NCI-H446 treated with DMSO at 0.1 percent for 48 hours (cell line): ENCODE measurements around the gene INPP5D.

Source experiments
- DNase-seq: peaks from one replicate; lab custom pipeline; 2025; lab: John Stamatoyannopoulos, UW

The INPP5D gene

GRCh38 chr2:233209533-233210171 lies 149.5 kb downstream of the INPP5D start:
- DNase-seq: no peak

GRCh38 chr2:233210281-233210680 lies 150.1 kb downstream of the INPP5D start:
- no peak for DNase-seq

DNA sequence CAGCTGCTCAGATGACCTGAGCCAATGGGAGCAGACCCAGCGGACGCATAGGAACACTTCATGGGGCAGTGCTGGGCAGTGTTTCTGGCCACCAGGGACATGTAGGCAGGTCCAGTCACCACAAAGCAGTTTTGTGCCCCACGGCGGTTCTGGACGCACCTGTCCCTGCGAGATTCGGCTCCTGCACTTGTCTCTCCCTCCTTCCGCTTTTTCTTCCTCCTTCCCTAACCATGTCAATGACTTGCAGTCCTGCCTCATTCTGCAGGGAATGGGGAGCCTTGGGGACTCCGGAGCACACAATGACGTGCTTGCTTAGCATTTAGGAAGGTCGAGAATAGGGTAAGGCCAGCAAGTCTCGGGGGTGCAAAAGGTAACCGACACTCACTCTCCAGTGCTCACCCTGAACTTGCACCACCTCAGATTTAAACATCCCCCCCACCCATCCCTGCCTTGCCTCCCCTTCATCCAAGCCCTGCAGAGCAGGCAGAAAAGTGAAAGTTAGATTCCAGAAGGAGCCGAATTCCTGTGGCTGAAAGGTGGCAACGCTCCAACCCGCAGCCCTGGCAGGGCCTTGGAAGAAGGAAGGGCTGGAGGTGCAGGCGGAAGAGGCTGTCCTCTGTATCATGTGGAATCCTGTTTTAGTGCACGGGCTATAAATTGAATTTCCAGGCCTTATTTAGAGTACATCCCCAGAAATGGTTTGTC lies 150.9 kb downstream of the INPP5D start:
- no peak for DNase-seq

- no peak for DNase-seq
These were observed 151.4 kb downstream of the INPP5D start for GRCh38 chr2:233211548-233211895.

- DNase-seq: no peak
These were observed 152.9 kb downstream of the INPP5D start for GRCh38 chr2:233213011-233213410.

DNA sequence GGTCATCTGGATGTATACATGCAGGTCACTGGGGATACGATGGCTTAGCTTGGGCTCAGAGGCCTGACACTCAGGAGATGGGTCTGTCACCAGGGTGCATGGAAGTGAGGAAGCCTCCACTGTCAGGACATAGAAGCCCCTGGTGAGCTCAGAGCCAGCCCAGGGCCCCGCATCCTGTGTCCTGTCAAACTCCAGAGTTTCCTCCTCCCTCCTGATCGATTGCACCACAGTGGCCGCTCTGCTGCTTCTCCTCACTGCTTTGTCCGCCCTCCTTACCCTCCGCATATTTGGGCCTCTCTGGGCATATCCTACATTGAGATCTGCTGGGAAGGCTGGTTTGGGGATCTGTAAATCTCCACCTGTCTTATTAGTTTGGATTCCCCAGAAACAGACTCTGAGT lies 153.8 kb downstream of the INPP5D start:
- DNase-seq: no peak

GRCh38 chr2:233217892-233218377 lies 157.8 kb downstream of the INPP5D start:
- no peak for DNase-seq

- DNase-seq: no peak
These were observed 158.7 kb downstream of the INPP5D start for GRCh38 chr2:233218836-233219235.

- DNase-seq: no peak
These were observed 159.7 kb downstream of the INPP5D start for GRCh38 chr2:233219848-233220247.

DNA sequence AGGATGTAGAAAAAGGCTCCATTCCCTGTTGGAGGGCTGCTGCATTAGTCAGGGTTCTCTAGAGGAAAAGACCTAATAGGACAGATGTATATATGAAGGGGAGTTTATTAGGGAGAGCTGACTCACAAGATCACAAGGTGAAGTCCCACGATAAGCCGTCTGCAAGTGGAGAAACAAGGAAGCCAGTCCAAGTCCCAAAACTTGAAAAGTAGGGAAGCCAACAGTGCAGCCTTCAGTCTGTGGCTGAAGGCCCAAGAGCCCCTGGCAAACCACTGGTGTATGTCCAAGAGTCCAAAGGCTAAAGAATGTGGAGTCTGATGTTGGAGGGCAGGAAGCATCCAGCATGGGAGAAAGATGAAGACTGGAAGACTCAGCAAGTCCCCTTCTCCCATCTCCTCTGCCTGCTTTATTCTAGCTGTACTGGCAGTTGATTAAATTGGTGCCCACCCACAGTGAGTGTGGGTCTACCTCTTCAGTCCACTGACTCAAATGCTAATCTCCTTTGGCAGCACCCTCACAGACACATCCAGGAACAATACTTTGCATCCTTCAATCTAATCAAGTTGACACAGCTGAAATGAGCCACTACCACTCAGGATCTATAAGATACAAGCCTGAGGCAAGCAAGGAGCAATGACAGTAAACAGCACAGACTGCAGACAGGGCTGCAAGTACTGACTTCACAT lies 161.4 kb downstream of the INPP5D start:
- DNase-seq: no peak

DNA sequence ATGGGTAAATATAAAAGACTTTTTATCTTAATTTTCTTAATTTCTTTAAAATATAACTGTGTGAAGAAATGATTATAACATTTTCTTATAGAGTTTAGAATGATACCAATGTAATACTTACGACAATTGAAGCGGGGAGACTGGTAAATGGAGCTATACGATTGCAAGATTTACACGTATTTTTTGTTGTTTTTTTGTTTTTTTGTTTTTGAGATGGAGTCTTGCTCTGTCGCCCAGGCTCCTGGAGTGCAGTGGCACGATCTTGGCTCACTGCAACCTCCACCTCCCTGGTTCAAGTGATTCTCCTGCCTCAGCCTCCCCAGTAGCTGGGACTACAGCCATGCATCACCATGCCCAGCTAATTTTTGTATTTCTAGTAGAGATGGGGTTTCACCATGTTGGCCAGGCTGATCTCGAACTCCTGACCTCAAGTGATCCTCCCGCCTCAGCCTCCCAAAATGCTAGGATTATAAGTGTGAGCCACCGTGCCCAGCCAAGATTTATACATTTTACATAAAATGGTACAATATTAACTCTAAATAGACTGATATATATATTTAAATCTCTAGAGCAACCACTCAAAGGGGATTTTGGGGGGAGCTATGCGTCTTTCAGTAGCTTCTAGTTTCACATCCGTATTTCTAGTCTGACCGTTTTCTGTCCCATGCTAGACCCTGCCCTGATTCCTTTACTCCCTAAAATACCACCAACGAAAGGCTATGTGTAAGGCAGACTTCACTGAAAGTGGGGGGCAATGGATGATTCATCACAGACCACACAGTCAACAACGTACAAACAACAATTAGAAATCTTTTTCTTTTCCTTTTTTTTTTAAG lies 163.1 kb downstream of the INPP5D start:
- no peak for DNase-seq

GRCh38 chr2:233225230-233226068 lies 165.3 kb downstream of the INPP5D start:
- no peak for DNase-seq

GRCh38 chr2:233226511-233227031 lies 166.4 kb downstream of the INPP5D start:
- no peak for DNase-seq

DNA sequence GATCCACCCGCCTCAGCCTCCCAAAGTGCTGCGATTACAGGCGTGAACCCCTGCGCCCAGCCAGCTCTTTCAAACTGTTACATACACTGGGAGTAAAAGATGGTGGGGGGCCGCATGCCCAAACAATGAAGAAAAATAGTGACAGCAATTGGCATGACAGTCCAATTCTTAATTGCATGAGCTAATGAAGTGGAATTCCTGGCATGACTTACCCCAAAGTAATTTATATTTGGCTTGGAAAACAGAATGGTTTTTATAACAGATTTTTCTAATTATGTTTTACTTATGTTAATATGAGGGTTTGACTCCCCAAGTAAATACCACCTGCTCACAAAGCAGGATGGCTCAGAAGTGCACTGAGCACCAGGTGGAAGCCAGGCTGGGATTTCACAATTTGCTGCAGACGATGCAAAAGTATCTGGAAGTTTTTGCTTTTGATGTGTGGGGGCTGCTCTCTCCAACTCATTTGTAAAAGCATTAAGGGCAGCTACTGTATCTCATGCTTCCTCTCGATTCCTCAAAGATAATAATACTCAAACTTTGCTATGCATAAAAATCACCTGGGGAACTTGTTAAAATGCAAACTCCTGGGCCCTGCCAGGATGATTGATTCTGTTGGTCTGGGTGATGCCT lies 167.3 kb downstream of the INPP5D start:
- peak; percentile 42 for DNase-seq

DNA sequence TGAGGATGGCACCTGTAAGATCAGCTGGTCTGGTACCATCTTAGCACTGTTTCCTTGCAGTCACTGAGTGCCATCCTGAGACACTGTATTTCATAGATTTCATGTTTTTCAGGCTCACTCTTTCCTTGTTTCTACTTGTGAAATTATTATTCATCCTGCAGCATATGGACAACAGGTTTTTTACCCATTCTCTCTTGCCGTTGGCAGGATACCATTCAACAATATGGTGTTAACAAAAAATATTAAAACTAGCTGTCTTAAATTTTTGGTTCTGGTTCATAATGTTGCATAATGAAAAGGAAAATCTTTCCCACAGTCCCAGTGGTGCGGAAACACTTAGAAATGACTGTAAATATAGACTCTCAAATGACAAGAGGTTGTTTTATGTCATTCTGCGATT lies 168.2 kb downstream of the INPP5D start:
- DNase-seq: no peak

- no peak for DNase-seq
These were observed 173.6 kb downstream of the INPP5D start for GRCh38 chr2:233233618-233234230.

GRCh38 chr2:233234264-233234663 lies 174.1 kb downstream of the INPP5D start:
- no peak for DNase-seq

DNA sequence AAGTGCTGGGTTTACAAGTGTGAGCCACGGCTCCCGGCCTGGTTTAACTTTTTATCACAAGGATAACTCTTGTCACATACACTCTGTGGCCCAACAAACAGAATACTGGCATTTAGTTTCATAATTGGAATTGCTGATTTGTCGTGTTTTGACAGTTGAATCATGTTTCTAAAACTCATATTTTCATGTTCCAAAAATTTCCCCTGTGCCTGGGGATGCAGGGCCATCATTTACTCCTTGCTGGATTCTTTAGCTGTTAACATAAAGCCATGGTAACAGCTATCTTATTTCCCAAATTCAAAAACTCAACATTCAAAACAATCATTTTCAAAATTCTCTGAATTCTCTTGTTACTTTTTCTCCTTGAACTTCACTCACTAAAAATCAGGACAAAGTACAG lies 174.9 kb downstream of the INPP5D start:
- no peak for DNase-seq

- no peak for DNase-seq
These were observed 175.8 kb downstream of the INPP5D start for GRCh38 chr2:233235977-233236376.
